Panc1 (cell line): ENCODE results near the gene BAG1. TPM values are rescaled to one million over a fixed set of nuclear protein-coding genes. Genes with fewer than 3 reads are reported as not detected.

Experiments
- ATAC-seq: fragments of 200-7000 bp; cut with Tn5 transposase; 2 replicates; pipeline ENCODE4 v1.9.1; 2020; ENCODE audit warnings: mild to moderate bottlenecking, moderate library complexity
- BruUV-seq: library from RNA; stranded (reverse); fragments of 400-500 nt; replicated peaks from 2 replicates; lab custom pipeline; 2021; lab: Mats Ljungman, UMichigan
- CTCF ChIA-PET: fragments of 300-600 bp; sonication (Branson Sonifier 250); formaldehyde crosslinking; loops from one replicate; lab custom pipeline; 2022; ENCODE audit warnings: antibody characterized with exemption; lab: Charles Lee
- POLR2A ChIA-PET: fragments of 300-600 bp; sonication (Branson Sonifier 250); formaldehyde crosslinking; loops from one replicate; lab custom pipeline; 2022; ENCODE audit warnings: antibody characterized with exemption; lab: Charles Lee
- DNase-seq: peaks from one replicate; pipeline ENCODE4 v3.0.0-alpha.2; 2010; ENCODE audit warnings: low read depth, low spot score
- H3K27ac ChIP-seq: 2 replicates; pipeline ENCODE4 v1.5.1; 2011; ENCODE audit warnings: mild to moderate bottlenecking, low read length, inconsistent platforms
- H3K27me3 ChIP-seq: fragments of 200-500 bp; sonication (Bioruptor generic); 2 replicates; pipeline ENCODE4 v1.6.0; 2014; ENCODE audit warnings: low read length, inconsistent platforms; ENCODE audit not compliant: control insufficient read depth, insufficient read depth
- H3K36me3 ChIP-seq: fragments of 200-500 bp; sonication (Bioruptor generic); 2 replicates; pipeline ENCODE4 v1.5.1; 2014; ENCODE audit warnings: inconsistent platforms, mild to moderate bottlenecking, low read length, moderate library complexity; ENCODE audit not compliant: control insufficient read depth, insufficient read depth
- H3K4me1 ChIP-seq: 2 replicates; pipeline ENCODE4 v1.5.1; 2011; ENCODE audit warnings: inconsistent platforms, mild to moderate bottlenecking, low read length, moderate library complexity; ENCODE audit not compliant: control insufficient read depth, insufficient read depth
- H3K4me3 ChIP-seq, 2 experiments: 2 replicates each; pipeline ENCODE4 v1.5.1; 2011 to 2012; ENCODE audit warnings: low read depth in 2 of 2, low read length in 2 of 2, mild to moderate bottlenecking in 2 of 2, inconsistent platforms in 1 of 2, moderate library complexity in 1 of 2
- H3K9me3 ChIP-seq: fragments of 200-500 bp; sonication (Bioruptor generic); 2 replicates; pipeline ENCODE4 v1.5.1; 2014; ENCODE audit warnings: low read depth, mild to moderate bottlenecking, inconsistent platforms, low read length, moderate library complexity; ENCODE audit not compliant: control insufficient read depth, insufficient read depth
- CTCF ChIP-seq: fragments of 450-650 bp; IDR thresholded peaks from 2 replicates; pipeline ENCODE4 v1.5.1; 2017; ENCODE audit warnings: mild to moderate bottlenecking
- POLR2AphosphoS5 ChIP-seq: IDR thresholded peaks from 2 replicates; pipeline ENCODE4 v1.6.1; 2012; ENCODE audit warnings: mild to moderate bottlenecking, low read depth, low read length, moderate library complexity
- REST ChIP-seq, 2 experiments: IDR thresholded peaks; 2 replicates each; pipeline ENCODE4 v1.6.1; 2011 to 2012; ENCODE audit warnings: low read depth in 2 of 2, control low read depth in 1 of 2, low read length in 1 of 2, mild to moderate bottlenecking in 1 of 2, moderate library complexity in 1 of 2; ENCODE audit not compliant: insufficient read depth in 1 of 2
- SIN3A ChIP-seq: IDR thresholded peaks from 2 replicates; pipeline ENCODE4 v1.6.1; 2012; ENCODE audit warnings: low read depth, mild to moderate bottlenecking, low read length, moderate library complexity, borderline replicate concordance; ENCODE audit not compliant: insufficient read depth
- TCF7L2 ChIP-seq: IDR thresholded peaks from 2 replicates; pipeline ENCODE4 v1.6.1; 2011; ENCODE audit warnings: mild to moderate bottlenecking, low read depth, low read length, inconsistent platforms
- in situ Hi-C: cut with HindIII; loops from 2 replicates; pipeline ENCODE4 v1.10.0; 2016; ENCODE audit warnings: low sequenced_read_pairs, low pct_unique_long_range_greater_than_20kb
- intact Hi-C: fragments of 100-400 bp; cut with micrococcal nuclease; formaldehyde crosslinking; loops from one replicate; pipeline ENCODE4 v1.10.0; 2022; ENCODE audit not compliant: unreplicated experiment
- total RNA-seq: library from RNA; stranded (reverse); gene quantifications from one replicate; pipeline ENCODE4 v1.2.1, GENCODE V29; 2021; ENCODE audit not compliant: unreplicated experiment

The BAG1 gene
- total RNA-seq, 1 experiment from 2014 or later: 95.8 TPM

GRCh38 chr9:33272061-33272460, 7.6 kb upstream of the BAG1 start:
- Histone ChIP-seq H3K4me1 (no peaks in the 10 kb centered on the region), H3K36me3 (peaks cover 27% of the 10 kb centered on the region), H3K27me3 (no peaks in the 10 kb centered on the region), H3K9me3 (no peaks in the 10 kb centered on the region), H3K27ac (no peak overlapping the region), H3K4me3 (no peak overlapping the region)
- in situ Hi-C loops: no loop called here
- intact Hi-C loops: no loop called here
- TF ChIP-seq SIN3A: no peak
- TF ChIP-seq TCF7L2: no peak
- no peak for TF ChIP-seq REST (IDR thresholded peaks at IDR 0.05; ENCODE audit: insufficient read depth in 1 of 2, low read depth in 2 of 2, low read length in 1 of 2)
- no peak for TF ChIP-seq POLR2AphosphoS5
- TF ChIP-seq CTCF: no peak
- ATAC-seq: no peak
- BruUV-seq: no TSS peak
- ChIA-PET POLR2A (no interaction called here), CTCF (no interaction called here)
- DNase-seq: no peak

- Histone ChIP-seq H3K4me1 (peaks cover 12% of the 10 kb centered on the region), H3K27me3 (no peaks in the 10 kb centered on the region), H3K27ac (no peak overlapping the region), H3K9me3 (no peaks in the 10 kb centered on the region), H3K4me3 (no peak overlapping the region), H3K36me3 (peaks cover 26% of the 10 kb centered on the region)
- in situ Hi-C loops (no loop called here), intact Hi-C loops (no loop called here)
- TF ChIP-seq TCF7L2 (no peak), REST (IDR thresholded peaks at IDR 0.05; ENCODE audit: insufficient read depth in 1 of 2, low read depth in 2 of 2, low read length in 1 of 2) (no peak), POLR2AphosphoS5 (no peak), SIN3A (no peak), CTCF (no peak)
- ChIA-PET POLR2A (no interaction called here), CTCF (no interaction called here)
- DNase-seq: no peak
- BruUV-seq: no TSS peak
- no peak for ATAC-seq
These were observed 5.6 kb upstream of the BAG1 start for GRCh38 chr9:33270146-33270545.
